NCI-H1092 (cell line): ENCODE data around the gene CISD3.
"Not testable (repeated sequence)": the region's sequence is repeated elsewhere in the genome, so short reads cannot be mapped to it uniquely, and the experiment has no call there.

Experiments
- DNase-seq: peaks from one replicate; lab custom pipeline; 2025; lab: John Stamatoyannopoulos, UW

The CISD3 gene

DNA sequence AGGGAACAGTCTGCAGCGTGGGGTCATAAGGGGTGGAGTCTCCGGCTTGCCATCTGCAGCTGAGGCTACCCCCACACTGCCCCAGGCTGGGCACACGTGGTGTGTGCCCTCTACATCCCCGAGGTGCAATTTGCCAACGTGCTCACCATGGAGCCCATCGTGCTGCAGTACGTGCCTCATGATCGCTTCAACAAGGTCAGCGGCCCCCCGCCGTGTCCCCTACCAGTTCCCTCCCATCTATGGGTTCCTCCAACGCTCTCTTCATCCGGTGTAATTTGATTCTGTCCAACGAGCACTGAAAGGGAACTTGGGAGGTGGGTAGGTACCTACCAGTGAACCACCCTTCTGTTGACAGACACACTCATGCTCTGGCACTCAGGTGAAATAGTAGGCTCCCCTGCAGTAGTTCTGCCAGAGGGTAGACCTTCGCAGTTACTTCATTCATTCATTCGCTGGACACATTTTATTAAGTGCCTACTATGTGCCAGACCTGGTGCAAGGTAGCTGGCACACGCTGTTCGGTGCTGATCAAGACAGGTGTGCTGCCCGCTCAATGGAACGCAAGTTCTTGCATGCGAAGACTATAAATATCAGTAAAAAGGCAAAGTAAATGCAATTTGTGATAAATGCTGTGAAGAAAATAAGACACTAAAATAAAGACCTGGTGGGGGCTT, 22.3 kb upstream of the CISD3 start:
- DNase-seq: no peak

DNA sequence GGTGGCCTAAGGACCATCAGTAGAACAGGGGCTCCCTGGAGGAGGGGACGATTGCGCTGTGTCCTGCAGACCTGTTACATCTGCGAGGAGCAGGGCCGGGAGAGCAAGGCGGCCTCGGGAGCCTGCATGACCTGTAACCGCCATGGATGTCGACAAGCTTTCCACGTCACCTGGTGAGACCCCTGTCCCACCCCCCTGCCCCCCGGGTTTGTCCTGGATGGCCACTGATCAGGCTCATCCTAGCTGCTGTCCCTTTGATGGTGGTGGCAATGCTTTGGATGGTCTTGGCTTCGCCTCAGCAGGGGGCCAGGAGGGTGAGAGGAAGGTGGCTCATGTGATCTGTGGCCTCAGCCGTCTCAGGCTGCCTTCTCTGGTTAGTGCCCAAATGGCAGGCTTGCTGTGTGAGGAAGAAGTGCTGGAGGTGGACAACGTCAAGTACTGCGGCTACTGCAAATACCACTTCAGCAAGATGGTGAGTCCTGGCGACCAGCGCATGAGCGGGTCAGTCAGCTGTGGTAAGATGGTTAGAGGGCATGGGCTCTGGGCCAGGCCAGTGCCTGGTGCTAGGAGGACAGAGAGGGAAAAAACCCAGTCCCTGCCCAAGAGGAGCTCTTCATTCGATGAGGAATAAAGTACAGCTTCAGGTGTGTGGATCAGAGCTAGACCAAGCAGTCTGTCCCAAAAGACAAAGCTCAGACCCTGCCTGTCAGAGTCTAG, 20.9 kb upstream of the CISD3 start:
- no peak for DNase-seq

DNA sequence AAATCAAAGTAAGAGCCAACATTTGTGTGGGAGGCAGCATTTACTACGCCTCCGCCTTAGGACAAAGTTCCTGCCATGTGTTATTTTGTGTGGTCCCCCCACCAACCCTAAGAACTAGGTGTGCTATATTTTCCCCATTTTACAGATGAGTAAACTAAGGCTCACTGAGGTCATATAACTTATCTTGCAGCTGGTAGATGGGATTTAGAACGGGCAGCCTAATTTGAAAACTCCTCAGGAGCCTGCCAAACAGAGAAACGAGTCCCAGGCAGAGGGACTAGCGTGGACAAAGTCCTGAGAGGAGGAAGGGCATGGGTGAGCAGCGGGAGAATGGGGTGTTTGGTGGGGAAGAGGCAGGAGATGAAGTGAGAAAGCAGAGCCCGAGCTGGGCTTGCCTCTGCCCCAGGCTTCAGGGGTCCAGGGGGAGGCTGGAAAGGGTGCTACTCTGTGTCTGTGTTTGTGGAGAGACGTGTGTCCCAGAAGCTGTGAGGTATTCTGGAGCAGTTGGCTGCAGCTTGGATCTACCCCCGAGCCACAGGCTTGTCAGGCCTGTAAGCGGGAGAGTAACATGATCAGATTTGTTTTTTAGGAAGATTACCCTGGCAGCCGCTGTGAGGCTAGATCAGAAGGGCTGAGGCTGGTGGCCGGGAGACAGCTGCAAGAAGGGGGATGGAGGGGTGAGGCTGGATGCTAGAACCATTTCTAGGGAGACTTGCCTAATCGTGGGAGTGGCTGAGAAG, 20.1 kb upstream of the CISD3 start:
- DNase-seq: no peak

DNA sequence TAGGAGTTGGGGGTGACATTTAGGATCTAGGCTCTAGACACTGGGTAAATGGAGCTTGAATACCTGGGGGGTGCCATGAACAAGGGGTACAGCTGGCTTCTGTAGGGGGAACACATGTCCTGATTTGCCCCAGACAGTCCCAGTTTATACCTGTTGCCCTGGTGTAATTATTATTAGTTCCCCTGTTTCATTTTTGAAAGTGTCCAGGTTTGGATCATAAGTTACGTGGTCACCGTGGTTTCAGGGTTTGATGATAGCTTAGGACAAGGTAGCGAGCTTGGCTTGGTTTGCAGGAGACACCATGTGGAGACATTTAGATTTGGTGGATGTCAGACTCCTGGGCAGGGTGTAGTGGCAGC, 19.6 kb upstream of the CISD3 start:
- no peak for DNase-seq

DNA sequence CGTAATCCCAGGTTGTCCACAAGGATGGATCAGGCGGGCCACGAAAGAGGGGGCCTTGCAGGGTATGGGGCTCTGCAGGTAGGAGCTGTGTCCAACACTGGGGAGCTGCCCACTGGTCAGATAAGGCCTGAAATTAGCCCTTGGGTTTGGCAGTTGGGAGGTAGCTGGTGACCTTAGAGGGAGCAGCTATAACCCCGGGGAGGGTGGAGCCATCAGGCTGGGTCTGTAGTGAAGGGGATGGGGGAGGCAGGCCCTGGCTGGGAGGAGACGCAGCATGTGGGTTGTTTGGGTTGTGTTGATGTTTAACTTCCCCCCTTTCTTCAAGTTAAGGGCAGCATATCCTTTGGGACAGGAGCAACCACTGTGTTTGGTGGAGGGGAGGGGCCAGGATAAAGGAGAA, 19.2 kb upstream of the CISD3 start:
- no peak for DNase-seq

DNA sequence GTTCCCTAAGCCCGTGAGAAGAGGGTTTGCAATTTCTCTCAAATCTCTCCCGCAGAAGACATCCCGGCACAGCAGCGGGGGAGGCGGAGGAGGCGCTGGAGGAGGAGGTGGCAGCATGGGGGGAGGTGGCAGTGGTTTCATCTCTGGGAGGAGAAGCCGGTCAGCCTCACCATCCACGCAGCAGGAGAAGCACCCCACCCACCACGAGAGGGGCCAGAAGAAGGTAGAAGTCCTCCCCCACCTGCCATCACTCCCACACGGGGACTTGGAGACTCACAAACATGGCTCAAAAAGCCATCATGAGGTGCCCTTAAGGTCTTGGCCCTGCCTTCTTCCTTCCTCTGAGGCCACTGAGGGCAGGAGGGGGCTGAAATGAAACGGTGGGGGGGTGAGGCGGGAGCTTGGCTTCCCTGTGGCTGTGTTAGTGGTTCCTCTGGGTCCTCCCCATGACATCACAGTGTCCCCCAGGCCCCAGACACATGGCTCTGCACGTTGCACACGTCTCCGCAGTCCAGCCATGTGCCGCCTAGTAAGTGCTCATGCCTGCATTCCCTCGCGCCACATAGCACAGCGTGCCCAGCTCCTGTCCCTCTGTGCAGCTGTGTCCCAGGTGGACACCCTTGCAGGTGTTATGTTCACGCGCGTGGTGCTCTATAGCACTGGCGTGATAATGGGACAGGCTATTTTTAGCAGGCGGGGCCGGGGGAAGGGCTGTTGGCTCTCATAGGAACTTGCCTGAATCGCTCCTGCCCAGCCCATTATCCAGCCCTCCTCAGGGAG, 18.2 kb upstream of the CISD3 start:
- DNase-seq: no peak

DNA sequence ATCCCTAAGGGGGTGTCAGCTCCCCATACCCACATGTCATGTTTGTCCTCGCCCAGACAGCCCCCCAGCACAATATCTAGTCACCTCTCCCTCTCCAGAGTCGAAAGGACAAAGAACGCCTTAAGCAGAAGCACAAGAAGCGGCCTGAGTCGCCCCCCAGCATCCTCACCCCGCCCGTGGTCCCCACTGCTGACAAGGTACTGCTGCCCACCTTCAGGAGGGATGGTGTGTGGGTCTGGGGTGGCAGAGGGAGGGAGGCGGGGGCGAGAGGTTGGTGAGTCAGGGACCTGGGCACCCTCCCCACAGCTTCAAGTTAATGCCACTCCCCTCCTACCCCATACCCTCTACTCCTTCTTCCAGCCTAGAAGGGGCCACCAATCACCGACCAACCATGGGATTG, 17.5 kb upstream of the CISD3 start:
- DNase-seq: no peak

DNA sequence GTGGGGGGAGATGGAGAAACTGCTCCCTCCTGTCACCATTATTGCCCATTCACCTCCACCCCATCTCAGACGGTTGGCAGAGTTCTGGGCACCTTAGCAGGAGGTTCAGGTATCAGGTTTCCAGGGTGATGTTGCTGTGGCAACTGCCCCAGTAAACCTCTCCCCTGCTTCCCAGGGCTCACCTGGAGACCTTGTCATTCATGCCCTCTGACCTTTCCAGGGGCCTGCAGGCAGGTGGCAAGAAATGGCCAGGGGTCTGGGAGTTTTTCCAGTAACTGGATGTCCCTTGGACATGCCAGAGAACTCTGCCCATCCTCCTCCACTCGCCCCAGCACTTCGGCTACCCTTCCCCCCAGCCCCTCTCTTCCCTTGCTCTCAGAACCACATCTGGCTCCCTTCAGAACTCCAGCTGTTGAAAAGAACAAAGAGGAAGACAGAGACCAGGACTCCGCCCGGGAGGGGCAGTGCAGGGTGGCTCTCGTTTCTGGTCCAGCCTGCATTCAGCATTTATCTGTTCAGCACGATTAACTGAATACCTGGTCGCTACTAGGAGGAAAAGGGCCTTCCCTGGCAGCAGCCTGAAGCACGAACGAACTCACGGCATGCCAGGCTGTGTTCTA, 16.6 kb upstream of the CISD3 start:
- DNase-seq: no peak

DNA sequence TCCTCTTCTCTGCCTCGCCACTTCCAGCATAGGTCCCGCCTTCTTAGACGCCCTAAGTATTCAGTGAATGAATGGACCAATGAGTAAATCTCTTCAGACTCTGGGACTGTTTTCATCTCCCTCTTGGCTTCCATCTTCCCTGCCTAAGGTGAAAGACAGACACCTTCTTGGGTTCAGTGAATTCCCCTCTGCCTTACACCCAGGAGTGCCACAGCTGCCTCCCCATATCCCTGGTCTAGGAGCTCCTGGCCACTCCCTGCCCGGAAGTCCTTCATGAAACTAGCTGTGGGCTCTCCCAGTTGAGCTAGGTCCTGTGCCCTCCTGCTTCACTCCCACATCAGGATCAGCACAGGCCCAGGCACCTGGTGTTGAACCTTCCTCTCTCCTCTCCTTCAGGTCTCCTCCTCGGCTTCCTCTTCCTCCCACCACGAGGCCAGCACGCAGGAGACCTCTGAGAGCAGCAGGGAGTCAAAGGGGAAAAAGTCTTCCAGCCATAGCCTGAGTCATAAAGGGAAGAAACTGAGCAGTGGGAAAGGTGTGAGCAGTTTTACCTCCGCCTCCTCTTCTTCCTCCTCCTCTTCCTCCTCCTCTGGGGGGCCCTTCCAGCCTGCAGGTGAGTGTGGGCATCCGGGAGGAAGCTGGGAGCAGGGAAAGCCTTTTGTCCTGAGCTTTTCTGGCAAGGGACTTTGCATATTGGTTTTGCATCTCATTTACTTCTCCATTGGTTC, 14.8 kb upstream of the CISD3 start:
- no peak for DNase-seq

DNA sequence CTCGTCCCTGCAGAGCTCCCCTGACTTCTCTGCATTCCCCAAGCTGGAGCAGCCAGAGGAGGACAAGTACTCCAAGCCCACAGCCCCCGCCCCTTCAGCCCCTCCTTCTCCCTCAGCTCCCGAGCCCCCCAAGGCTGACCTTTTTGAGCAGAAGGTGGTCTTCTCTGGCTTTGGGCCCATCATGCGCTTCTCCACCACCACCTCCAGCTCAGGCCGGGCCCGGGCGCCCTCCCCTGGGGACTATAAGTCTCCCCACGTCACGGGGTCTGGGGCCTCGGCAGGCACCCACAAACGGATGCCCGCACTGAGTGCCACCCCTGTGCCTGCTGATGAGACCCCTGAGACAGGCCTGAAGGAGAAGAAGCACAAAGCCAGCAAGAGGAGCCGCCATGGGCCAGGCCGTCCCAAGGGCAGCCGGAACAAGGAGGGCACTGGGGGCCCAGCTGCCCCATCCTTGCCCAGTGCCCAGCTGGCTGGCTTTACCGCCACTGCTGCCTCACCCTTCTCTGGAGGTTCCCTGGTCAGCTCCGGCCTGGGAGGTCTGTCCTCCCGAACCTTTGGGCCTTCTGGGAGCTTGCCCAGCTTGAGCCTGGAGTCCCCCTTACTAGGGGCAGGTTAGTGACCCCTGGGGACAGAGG, 13.7 kb upstream of the CISD3 start:
- no peak for DNase-seq

DNA sequence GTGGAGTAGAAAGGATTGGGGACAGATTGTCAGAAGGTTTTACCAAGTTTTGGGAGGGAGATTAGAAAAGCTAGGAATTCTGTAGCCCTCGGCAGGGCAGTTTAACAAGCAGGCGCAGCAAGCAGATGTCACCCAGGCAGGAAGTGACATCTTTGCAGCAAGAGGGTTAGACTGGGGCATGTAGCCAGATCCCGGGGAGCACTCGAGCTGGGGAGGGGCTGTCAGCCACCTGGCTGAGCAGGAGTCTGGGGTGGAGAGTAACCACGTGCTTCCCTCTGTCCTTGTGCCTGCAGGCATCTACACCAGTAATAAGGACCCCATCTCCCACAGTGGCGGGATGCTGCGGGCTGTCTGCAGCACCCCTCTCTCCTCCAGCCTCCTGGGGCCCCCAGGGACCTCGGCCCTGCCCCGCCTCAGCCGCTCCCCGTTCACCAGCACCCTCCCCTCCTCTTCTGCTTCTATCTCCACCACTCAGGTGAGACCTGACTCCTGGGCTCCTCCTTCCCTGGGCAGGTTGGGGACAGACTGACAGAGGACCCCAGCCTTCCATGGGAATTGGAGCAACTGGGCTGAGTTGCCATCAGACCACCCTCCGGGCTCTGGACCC, 12.9 kb upstream of the CISD3 start:
- no peak for DNase-seq

DNA sequence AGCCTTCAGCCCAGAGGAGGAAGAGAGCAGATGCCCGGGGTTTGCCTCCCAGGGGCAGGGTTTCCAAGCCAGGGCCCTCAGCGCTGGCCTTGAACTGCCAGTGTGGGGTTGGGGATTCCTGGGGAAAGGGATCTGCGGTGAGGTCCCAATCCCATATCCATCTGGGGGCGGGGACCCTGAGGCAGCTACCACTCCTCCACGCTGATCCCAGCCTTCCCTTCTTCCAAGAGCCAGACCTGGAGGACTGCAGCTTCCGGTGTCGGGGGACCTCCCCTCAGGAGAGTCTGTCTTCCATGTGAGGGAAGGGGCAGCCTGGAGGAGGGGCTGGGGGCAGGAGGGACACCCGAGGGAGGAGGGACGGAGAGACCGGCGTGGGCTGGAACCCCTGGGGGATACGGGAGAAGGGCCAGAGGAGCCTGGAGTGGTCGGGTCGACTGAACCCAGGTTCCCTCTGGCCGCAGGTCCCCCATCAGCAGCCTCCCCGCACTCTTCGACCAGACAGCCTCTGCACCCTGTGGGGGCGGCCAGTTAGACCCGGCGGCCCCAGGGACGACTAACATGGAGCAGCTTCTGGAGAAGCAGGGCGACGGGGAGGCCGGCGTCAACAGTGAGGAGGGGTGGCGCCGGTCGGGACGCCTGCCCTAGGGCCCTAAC, 10.7 kb upstream of the CISD3 start:
- no peak for DNase-seq

DNA sequence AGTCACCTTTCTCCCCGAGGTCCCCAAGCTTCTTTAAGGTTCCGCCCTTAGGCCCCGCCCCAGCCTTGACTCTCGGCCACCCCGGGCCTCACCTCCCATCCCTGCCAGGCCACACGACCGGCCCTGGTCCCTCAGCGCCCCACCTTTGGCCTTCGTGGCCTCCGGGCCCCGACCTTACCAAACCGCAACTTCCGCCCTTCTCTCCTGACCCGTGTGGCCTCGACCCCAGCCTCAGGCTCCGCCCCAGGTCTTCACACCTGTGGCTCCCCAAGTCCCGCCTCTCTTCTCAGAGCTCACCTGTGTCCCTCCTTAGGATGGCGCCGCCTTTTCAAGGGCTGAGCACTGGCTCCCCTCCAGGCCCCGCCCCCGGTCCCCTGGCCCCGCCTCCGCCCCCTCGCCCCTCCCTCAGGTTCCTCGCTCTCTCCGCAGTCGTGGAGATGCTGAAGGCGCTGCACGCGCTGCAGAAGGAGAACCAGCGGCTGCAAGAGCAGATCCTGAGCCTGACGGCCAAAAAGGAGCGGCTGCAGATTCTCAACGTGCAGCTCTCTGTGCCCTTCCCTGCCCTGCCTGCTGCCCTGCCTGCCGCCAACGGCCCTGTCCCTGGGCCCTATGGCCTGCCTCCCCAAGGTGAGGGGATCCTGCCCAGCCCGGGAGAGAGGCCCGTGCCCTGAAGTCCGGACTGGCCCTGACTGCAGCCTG, 10.0 kb upstream of the CISD3 start:
- no peak for DNase-seq

DNA sequence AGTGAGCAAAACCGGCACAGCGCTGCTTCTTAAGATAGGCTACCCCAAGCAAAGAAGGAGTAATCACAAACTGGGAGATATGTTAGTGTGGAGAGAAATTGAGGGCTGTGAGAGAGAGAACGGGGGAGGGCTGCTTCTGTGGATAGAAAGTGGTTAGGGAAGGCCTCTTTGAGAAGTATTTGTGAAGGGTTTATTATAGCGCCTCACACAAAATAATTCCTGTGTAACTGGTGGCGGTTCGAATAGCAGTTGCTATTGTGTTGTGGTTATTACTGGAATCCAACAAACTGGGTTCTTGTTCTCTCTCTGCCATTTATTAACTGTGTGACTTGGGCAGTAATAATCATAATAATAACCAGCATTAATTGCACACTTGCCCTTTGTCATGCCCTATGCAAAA, 9.2 kb upstream of the CISD3 start:
- DNase-seq: no peak

DNA sequence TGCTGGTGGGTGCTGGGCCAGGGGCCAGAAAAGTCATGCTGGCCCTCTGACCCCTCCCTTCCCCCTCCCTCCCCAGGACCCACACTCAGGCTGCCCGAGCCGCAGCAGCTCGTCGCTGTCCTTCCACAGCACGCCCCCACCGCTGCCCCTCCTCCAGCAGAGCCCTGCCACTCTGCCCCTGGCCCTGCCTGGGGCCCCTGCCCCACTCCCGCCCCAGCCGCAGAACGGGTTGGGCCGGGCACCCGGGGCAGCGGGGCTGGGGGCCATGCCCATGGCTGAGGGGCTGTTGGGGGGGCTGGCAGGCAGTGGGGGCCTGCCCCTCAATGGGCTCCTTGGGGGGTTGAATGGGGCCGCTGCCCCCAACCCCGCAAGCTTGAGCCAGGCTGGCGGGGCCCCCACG, 8.3 kb upstream of the CISD3 start:
- no peak for DNase-seq

DNA sequence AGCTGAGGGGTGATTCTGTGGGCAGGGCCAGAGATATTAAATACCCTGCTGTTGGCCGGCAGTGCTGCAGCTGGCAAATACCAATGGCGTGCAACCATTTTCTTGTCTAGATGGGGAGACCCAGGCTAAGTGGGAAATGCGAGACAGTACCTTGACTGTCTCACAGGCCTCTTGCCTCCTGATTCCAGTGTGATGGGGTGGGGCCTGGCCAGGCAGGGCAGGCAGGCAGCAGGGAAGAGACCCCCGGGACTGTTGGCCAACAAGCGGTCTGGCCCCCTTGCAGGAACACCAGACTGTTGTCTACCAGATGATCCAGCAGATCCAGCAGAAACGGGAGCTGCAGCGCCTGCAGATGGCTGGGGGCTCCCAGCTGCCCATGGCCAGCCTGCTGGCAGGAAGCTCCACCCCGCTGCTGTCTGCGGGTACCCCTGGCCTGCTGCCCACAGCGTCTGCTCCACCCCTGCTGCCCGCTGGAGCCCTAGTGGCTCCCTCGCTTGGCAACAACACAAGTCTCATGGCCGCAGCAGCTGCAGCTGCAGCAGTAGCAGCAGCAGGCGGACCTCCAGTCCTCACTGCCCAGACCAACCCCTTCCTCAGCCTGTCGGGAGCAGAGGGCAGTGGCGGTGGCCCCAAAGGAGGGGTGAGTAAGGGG, 5.7 kb upstream of the CISD3 start:
- peak; percentile 81 for DNase-seq

DNA sequence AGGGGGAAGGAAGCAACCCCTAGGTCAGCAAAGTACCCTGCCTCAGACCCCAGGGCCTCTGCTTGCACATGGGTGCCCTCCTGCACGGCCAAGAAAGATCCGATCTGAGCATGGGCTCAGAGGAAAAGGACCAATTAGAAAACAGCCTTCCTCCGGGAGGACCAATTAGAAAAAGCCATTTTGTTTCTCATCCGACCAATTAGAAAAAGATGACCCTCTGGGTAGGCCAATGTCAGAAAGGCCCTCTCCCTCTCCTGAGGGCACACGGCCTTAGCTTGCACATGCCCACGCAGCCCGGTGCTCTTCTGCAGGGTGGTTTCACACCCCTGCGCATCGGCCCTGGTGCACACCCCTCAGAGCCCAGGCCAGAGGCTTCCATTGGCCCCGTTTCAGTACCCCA, 5.1 kb upstream of the CISD3 start:
- DNase-seq: no peak

DNA sequence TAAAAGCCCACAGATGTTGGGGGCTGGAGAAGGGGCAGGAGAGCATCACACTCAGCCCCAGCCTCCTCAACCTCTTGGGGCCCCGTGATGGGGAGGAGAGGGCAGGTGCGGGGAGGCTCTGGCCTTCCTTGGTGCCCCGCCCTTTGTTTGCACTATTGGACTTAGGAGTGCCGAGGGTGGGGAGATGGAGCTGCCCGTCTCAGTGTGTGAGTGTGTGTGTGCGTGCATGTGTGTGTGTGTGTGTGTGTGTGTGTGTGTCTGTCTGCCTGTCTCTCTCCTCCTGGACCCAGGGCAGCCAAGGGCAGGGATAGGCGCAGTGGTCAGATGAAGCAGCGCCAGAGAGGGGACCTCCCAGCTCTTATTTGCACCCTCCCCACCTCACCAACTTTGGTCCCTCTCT, 4.0 kb upstream of the CISD3 start:
- not testable (repeated sequence) for DNase-seq

DNA sequence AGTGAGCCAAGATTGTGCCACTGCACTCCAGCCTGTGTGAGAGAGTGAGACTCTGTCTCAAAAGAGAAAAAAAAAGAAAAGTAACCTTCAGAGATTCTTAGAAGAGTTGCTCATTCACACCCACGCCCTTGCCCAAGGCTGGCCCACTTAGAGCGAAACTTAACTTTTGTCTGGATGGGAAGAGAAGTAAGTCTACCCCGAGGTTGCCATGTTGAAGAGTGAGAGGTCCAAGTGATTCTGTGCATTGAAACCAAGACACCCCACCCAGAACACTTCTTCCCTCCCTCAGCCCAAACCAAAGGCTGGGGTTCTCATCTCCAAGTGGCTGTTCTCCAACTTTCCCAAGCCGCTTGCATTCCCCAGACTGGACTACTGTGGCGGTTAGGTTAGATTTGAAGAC, 2.4 kb upstream of the CISD3 start:
- no peak for DNase-seq
